ENCODE measurements around the gene PALLD.

PALLD gene

DNA sequence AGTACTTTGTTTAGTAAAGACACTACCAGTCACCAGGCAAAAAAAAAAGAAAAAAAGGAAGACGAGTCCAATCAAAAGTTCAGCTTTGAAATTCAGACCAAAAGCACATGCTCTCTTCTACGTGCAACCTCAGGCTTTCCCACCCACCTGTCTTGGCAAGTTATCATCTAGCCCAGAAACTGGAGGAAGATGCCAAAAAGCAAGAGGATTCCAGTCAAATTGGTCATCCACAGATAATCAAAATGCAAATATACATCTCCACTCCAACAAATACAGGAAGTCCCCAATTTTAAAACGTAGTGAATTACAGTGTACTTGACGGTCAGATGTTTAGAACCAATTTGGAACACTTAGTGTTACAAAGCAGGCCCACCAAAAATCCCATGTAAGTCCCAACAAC, 96.5 kb downstream of the PALLD start:
- no peak for DNase-seq

DNA sequence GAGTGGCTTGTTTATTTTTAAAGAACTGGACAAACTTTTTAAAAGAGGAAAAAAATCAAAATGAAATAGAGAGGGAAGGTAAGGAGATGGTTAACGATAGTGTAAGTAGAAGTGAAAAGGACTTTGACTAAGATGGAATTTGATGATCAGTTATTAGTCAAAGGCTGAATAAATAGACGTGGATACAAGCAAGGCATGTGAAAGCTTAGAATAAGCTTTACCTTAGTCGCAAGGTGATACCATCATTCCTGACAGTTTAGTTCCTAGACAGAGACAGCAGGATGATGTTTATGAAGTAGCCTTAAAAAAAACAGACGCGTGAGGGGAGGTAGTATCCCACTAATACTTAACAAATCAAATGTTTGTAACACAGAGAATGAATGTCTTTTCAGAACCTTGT, 97.3 kb downstream of the PALLD start:
- DNase-seq = no peak

DNA sequence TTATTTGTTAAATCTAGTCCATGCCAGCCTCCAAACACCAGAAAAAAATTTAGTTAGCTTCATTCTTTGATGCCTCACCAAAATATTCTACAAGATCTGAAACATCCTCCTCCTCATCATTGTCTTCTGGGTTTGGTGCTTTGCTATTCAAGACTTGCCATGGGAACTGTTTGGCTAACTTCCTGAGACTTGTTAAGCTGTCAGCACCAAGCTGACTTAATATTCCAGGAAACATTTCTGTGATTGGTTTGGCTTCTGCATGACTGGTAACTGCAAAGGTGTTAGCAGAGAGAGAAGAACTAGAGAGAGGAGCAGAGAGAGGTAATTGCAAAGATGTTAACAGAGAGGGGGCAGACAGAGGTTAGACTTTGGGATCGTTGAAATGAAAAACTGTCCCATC, 101.3 kb downstream of the PALLD start:
- DNase-seq = no peak

DNA sequence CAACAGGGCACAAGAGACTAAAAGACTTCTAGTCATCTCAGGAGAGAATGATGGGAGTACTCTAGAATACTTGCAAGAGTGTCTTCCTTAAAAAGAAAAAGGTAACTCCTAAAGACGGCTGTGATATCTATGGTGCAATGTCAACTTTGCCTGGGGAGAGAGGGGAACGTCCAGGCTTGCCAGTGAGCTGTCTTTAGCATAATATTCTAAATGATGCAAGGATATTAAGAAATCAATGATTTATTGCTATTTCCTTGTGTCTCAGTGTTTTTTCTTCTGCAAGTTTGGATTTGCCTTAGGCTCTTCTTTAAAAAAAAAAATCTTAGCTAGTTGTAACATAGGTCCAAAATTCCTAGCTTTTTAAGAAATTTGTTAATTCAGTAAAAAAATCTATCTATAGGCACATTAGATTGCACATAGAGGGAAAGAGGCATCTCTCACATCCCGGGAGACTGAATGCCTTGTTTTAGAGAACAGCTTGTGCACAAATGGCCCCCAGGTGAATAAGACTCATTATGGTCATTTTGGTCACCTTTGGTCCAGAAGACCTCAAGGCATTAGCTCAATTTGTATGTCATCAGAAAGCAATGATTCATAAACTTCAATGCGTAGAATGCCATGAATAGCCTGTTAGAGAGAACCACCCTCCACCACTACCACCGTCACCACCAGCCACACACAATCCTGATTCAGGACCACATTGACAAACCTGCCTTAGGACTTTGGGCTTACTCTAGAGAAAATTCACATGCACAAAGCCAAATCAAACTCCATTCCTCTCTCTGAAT, 104.1 kb downstream of the PALLD start:
- DNase-seq = no peak

DNA sequence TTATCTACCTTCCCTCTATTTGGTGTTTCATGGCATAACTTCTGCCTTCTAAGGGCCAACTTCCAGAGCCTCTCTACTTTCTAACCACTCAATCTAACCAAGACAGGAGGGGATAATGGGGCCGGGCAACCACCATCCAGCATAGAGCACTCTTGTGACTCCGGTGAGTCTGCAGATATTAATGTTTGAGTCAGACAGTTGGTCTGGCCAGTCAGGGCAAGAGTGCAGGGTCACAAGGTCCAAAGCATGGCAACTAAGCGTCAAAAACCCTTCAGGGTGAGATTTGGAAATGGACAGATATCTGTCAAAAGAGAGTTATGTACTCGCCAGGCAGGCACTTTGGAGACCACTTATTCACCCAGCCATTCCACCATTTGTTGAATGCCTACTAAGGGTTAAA, 105.0 kb downstream of the PALLD start:
- DNase-seq = no peak

DNA sequence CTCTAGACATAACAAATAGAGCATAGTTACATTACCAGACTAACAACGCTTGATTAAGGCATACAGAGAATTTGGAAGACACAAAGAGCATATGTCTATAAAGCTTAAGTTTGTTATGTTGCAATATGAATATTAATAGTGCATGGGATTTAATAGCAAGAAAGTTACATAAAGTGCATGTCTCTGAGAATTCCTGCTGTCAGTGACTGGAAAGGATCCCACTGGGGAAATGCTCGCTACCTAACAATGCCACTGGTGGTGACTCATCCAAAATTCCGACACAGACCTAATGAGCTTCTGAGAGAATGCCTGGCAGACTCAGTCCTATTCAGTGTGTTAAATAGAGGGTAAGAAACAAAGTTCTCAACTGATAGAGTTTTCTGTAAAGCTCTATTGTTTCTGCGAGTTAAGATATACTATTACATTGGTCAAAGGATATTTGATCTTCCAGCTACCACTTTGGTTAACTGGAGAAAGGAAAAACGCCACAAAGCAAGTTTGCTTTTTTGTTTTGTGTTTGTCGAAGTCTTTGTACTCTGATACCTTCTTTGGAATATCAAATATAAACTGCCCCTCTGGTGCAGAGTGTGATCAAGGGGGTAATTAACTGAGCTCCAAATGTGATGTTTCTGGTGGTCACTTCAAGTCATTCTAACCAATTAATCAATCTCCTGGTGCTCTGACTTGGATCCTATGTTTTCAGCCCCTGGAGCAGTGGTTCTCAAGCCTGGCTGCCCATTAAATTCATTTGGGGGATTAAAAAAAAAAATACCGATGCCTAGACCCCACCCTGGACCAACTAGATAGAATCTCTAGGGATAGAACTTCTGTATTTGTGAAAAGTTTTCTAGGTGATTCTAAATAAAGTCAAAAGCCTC, 107.9 kb downstream of the PALLD start:
- DNase-seq = no peak

DNA sequence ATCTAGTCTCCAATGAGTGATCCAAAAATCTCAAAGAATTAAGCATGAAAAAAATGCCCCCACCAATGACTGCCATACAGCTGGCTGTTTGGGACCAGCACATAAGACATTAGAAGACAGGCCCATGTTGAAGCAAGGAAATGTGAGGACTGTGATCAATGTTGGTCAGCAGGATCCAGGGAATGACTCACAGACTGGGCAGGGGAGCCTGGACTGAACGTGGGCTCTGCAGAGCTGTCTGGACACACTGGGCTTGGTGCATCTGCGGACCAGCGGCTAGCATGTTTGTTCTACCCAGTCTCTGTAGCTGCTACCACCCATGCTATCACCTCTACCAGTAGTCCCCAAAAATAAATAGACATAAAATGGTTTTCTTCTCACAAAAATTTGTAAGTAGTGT, 108.6 kb downstream of the PALLD start:
- DNase-seq = no peak

DNA sequence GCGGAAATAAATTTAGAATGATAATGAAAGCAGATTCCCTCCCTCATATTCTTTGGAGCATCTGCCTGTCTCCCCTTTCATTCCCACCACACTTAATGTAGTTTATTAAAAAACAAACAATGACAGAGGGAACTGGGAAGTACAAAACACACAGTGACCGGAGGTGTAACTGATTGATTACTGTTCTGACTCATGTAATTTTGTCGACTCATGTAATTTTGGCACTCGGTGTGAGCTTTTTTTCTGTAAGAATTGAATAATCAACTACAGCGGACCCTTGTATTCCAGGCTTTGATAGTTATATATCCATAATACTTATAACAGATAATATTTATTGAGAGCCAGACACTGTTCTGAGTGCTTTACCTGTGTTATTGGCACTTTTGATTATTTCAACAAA, 110.4 kb downstream of the PALLD start:
- no peak for DNase-seq

DNA sequence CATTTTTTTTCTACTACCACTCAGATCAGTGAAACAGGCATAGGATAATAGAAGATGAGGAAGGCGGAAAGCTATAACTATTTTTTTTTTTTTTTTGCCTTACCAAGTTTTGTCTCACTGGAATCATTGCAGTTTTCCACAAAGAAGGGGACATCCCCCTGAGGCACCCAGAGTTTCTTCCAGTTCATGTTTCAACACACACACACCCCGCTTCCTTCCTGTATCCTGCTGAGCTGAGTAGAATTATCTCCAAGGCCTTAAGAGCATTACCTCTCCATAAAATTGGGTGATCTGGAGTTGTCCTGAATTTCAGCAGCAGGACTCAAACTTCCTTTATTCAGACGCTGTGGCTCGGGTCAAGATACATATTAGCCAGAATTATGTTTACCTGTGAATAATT, 111.9 kb downstream of the PALLD start:
- DNase-seq = no peak

DNA sequence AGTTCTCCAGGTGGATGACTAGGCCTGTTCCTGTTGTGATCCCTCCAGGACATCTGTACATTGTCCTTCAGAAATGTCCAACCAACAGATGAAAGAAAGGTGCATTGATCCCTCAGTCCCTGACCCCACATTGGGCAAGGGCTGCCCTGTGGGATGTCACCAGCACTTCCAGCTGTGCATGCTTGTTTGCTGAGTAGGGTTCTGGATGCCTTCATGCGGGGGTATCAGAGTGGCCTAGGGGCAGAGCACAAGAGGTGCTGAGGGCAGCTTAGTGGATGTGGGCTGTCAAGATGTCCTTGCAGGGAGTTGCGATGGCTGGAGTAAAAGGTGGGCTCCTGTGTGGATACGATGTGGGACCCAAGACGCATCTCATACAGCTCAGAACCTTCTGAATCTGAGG, 112.5 kb downstream of the PALLD start:
- DNase-seq = no peak

DNA sequence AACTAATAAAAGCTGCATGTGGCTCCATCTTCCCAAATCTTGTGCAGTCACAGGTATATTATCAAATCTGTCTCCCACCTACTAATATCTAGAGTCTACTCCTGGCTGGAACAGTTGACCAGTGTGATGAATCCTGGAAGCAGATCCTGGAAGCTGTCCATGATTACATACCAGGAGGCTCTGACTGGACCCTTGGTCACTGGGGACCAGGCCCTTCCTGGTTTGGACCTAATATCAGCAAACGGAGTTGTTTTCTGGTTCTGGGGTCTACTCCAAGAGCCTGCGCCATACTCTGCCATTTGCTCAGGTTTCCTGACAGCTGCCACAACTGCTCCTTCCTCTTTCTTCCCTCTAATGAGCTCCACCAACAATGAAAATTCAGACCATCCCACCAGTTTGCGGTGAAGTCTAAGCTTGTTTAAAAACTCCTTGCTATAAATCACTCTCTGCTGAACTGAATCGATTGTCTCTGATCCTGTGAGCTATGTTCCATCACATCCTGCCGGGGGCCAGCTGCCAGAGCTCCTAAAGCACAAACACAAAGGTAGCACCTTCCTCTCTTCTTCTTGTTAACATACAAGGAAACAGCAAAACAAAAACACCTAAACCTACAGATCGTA, 114.2 kb downstream of the PALLD start:
- DNase-seq = no peak

DNA sequence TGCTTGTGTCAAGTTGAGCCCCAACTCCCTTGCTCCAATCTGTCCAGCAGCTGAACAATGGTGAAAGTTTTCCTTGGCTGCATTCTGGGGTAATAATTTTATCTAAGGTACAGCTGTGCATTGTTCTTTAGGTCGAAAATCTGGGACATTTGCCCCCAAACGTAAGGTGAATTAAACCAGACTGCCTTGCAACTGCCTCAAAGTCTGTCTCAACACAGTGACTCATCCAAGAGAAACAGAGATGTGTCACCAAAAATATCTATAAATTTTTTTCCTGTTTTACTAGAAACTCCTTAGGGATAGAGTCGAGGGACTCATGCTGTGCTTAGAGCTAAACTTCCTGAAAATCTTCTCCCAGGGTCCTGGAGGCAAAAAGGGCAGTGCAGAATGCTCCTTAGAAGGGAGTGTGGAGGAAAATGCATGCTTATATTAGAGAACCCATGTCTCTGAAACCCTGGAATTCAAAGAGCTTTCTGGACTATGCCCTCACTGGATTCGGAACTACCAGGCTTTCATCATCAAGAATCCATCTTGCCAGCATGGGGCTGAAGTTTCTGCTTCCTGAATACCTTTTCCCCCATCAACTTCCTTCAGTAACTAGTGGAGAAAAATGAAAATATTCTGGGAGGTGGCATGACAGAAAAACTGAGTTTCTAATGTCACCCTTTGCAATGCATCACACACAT, 115.7 kb downstream of the PALLD start:
- DNase-seq = no peak

DNA sequence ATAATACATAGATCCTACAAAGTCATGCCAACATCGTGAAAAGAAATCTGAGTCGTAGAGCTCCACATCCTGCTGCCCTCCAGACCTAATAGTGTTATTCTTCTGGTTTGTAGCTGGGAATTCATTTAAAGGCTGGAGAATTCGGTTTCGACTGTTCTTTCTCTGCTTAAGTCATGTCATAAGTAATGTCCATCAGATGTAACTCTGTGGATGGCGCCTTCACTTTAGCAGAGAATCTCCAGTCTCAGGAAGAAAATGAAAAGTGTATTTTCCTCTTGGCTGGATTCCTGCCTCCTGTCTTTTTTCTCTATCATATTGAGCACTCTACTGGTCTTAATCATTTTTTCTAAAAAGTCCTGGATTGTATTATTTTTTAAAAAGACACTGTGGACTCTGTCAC, 117.0 kb downstream of the PALLD start:
- DNase-seq = no peak

DNA sequence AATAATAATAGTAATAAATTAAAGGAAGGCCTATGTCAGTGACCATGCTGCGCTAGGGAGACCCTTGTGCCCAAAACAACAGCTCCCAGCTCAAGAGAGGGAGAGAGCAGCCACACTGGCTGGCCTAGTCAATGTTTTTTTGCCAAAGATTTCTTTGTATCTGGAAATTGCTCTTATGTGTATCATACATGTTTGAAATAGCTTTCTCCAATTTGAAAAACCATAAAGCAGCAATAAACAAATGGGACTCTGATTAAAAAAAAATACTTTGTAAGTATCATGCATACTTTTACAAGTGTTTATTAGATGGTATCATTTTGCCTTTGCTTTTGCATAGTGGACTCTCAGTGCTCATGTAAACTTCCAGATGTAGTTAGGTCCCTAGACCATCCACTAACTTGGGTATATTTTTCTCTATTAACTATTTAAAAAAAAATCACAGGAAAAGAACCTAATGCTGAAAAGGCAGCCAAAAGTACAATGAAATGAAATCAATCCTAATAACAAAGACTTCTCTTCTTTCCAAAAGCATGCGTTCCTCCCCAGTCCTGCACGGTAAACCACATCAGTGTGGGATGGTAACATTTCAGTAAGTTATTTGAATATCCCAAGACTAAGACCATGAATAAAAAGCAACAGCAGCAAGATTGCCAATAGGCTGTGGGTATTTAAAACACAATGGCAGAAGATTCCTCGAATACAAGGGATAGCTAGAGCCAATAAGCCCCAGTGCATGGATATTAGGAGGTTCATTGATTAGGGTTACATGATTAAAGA, 117.6 kb downstream of the PALLD start:
- DNase-seq = no peak

DNA sequence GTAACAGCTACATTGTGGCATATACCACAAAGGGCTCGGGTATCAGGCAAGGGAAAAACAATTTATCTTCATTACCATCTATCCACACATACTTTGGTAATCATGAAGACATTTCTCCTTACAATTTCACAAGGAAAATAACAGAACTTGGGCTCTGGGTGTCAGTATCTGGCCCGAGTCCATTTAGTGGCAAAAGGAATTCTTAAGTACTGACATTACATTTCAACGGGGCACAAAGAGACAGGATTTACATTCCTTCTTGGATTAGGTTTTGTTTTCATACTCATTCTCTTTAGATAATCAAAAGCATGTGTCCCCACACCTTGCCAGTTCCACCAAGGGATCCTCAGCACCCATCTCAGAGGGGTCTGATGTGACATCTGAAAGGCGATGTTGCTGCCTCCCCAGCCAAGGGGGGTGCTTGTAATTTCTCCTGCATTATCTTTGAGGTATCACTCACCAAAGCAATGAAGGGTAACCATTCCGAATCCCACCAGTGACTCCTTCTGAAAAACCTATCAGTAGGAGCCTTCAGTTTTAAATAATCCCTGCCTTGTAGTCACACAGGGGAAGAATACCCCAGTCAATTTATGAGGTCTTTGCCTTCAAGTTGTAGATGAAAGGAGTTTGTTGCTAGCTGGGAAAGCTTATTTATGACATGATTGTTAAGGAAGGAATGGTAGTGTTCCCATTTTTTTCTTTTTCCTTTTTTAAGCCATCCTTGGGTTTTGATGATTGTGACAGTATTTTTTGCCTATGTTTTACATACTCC, 118.6 kb downstream of the PALLD start:
- DNase-seq = no peak

DNA sequence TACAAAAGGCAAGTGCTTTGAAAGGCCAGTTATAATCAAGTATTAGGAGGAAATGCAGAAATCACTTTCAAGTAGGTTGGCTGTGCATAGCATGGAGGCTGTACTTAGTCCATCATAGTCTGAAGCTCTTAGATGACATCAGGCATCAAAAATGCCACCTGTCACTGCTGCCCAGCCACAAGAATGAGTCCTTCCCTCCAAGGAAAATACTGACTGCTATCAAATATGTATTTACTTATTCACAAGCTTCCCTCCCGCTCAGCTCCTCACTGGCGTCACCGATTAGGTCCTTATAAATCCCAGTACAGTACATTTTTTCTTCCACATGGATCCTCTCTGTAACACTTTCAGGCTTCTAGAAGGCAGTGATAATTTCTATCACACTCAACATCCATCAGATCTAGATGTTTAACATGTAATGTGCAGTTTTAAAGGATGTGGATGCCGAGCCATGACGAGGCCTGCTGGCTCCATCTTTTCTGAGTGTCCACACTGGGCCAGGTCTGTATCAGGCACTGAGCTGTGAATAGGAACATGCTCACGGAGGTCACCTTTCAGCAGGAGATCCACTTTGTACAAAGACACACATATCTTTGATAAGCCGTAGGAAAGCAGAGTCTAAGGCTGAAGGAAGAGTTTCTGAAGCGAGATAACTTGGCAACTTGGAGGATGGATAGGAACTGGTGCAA, 121.9 kb downstream of the PALLD start:
- no peak for DNase-seq

DNA sequence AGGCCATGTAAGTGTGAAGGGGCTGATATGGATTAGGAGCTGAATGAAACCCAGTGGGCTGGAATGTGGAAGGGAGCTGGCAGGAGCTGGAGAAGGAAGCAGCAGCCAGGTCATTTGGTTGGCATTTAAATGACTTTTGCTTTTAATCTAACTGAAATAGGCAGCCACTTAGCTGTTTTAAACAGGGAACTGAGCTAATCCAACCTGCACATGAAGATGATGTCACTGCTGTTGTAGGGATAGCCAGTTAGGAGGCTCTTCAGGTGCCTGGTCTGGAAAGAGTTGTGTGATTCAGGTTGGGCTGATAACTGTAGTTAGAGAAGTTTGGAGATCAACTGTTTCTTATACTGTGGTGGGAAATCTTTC, 122.4 kb downstream of the PALLD start:
- no peak for DNase-seq

DNA sequence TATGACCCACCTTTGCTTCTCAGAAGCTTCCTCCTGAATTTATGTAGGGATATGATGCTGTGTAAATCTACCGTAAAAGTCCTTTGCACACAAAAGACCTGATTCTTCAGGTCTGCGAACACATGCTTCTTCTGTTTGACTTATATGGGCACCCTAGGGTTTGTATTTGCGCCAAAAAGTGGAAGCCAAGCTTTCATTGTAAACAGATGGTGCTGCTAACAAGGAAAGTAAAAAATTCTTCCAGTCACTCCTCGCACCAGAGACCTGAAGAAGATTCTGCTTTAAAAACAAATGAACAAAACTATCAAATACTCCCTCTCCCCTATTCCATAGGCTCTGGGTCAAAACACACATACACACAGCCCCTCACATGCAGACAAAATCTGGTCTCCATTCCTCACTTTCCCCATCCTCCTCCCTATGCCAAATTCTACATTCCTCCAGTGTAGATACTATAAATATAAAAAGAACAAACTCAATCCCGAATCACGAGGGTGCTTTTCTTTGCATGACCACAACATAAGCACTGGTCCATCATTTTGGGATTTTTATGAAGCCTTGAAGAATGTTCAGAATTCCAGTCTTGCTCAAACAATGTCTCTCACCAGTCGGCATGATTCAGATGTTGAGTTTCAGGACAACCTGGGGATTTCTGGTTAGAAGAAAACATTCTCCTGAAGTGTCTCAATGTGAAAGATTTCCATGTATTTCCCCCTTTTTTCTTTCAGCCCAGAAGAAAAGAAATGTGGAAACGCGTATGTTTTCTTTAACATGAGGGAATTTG, 125.1 kb downstream of the PALLD start:
- DNase-seq = no peak

DNA sequence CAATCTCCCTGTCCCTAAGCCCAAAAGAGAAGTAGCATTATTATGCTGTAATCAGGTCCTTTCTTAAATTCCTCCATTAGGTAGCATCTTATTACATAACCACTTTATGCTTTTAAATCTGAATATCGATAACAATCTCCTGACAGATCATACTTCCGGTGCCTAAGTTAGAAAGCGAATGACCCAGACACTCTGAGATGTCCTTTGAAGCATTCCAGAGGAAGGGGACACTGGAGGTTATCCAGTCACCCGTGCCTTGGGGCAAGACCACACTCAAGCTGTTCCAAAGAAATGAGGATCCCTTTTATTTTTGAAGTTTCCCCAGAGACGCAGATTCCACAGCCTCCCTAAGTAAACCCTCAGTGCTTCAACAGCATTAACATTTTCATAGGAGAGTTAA, 125.7 kb downstream of the PALLD start:
- DNase-seq = no peak

DNA sequence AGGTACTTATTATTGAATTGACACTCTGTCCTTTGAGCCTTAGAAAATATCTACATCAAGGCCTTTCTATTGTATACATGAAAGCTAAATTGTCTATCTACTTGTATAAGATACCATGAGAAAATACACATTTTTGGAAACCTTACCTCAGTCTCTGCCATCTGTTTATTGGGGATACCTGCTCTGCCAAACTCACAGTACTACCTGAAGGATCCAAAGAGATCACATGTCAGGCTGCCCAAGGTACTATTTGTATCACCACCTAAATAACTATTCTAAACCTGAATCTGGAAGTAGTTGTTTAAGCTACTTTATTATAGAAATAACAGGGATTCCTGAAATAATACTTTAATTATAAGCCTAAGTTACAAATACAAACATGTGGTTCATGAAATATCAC, 126.2 kb downstream of the PALLD start:
- no peak for DNase-seq

Data from T1000 (cell line).